ENCODE measurements around the gene FCN3. TPM values are rescaled to one million over a fixed set of nuclear protein-coding genes. Genes with fewer than 3 reads are reported as not detected.

Gene FCN3
- total and polyA plus RNA-seq, 2 donors (not counting 1 experiment from before 2014, with no cell fraction given), result not detected

DNA sequence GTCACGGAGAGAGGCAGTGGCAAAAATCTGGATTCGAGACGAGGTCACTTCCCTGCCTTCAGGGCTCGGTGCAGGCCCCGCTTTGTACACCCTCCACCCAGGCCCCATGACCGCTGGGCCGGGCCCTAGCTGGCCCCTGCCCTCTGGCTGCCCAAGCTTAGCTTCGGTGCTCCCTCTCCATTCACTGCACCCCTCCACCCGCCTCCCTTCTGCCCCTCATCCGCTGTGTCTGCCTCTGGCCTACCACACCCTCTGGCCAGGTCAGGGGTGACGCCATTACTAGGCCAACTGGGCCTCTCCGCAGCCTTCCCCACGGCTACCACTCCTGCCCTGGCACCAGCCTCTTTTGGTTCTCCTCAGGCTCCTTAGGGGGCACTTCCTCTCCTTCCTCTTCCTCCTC lies 9.0 kb upstream of the FCN3 start:
- H3K4me1 Mint-ChIP-seq, result peaks cover 12% of the 10 kb centered on the region
- 92% methylated on average over 13 of the region's 13 CpGs for WGBS (ENCODE audit: insufficient coverage)
- ChIA-PET CTCF (interaction anchor here (0.5 to 9.4 kb wide), 7 partner anchors 11 to 383 kb away, joined by 3 to 297 read pairs (median 16); partner anchors contain the start of gene MAP3K6), POLR2A (interaction anchor here (0.7 to 1.3 kb wide), 2 partner anchors 14 to 19 kb away, joined by 4 to 6 read pairs; no protein-coding TSS in a partner anchor)
- H3K27ac Mint-ChIP-seq, result no peak overlapping the region
- DNase-seq (no peak), ATAC-seq (ENCODE audit: low read depth) (no peak)
- Histone ChIP-seq H3K36me3 (replicated peaks in 1 of 2; ENCODE audit: control extremely low read depth in 1 of 2, control insufficient read depth in 1 of 2, extremely low read depth in 1 of 2, insufficient read depth in 2 of 2, low read length in 1 of 2) (no peaks in the 10 kb centered on the region), H3K4me1 (ENCODE audit: control insufficient read depth in 2 of 2, insufficient read depth in 2 of 2, low read length in 2 of 2) (peaks cover 8 to 12% of the 10 kb centered on the region in 2 donors), H2AFZ (ENCODE audit: insufficient read depth, low read depth, low read length, poor library complexity, severe bottlenecking) (no peak overlapping the region), H3K27me3 (replicated peaks in 1 of 4; ENCODE audit: control extremely low read depth in 1 of 4, control insufficient read depth in 3 of 4, insufficient read depth in 4 of 4, low read length in 3 of 4) (no peaks in the 10 kb centered on the region), H3K27ac (ENCODE audit: low read length in 2 of 2) (no peak overlapping the region), H3K9ac (ENCODE audit: low read length) (no peak overlapping the region), H3K79me2 (ENCODE audit: control insufficient read depth, insufficient read depth, low read length) (no peaks in the 10 kb centered on the region), H3K9me3 (ENCODE audit: control extremely low read depth in 1 of 3, control insufficient read depth in 2 of 3, insufficient read depth in 1 of 3, low read length in 2 of 3) (peaks cover 0 to 4% (median 0%) of the 10 kb centered on the region in 3 donors), H4K20me1 (ENCODE audit: control insufficient read depth, insufficient read depth, low read length, poor library complexity, severe bottlenecking) (no peaks in the 10 kb centered on the region), H3K4me3 (ENCODE audit: control extremely low read depth in 1 of 5, extremely low read depth in 1 of 5, insufficient read depth in 1 of 5, low read depth in 2 of 5, low read length in 4 of 5) (no peak overlapping the region), H3K4me2 (replicated peaks; ENCODE audit: low read depth, low read length, poor library complexity, severe bottlenecking) (peak overlapping the region; percentile 42)
- no peak overlapping the region for H3K4me3 Mint-ChIP-seq
- no peak for TF ChIP-seq EZH2 (IDR thresholded peaks at IDR 0.05; ENCODE audit: borderline replicate concordance, insufficient read depth, low read depth, low read length, poor library complexity, severe bottlenecking)
- TF ChIP-seq, protein P1, sequence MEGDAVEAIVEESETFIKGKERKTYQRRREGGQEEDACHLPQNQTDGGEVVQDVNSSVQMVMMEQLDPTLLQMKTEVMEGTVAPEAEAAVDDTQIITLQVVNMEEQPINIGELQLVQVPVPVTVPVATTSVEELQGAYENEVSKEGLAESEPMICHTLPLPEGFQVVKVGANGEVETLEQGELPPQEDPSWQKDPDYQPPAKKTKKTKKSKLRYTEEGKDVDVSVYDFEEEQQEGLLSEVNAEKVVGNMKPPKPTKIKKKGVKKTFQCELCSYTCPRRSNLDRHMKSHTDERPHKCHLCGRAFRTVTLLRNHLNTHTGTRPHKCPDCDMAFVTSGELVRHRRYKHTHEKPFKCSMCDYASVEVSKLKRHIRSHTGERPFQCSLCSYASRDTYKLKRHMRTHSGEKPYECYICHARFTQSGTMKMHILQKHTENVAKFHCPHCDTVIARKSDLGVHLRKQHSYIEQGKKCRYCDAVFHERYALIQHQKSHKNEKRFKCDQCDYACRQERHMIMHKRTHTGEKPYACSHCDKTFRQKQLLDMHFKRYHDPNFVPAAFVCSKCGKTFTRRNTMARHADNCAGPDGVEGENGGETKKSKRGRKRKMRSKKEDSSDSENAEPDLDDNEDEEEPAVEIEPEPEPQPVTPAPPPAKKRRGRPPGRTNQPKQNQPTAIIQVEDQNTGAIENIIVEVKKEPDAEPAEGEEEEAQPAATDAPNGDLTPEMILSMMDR (IDR thresholded peaks at IDR 0.05), result no peak
- intact Hi-C loops (cut with micrococcal nuclease), result no loop called here
- peaks cover 6% of the 10 kb centered on the region for H3K27me3 Mint-ChIP-seq
- H3K9me3 Mint-ChIP-seq (ENCODE audit: insufficient read depth), result no peaks in the 10 kb centered on the region

DNA sequence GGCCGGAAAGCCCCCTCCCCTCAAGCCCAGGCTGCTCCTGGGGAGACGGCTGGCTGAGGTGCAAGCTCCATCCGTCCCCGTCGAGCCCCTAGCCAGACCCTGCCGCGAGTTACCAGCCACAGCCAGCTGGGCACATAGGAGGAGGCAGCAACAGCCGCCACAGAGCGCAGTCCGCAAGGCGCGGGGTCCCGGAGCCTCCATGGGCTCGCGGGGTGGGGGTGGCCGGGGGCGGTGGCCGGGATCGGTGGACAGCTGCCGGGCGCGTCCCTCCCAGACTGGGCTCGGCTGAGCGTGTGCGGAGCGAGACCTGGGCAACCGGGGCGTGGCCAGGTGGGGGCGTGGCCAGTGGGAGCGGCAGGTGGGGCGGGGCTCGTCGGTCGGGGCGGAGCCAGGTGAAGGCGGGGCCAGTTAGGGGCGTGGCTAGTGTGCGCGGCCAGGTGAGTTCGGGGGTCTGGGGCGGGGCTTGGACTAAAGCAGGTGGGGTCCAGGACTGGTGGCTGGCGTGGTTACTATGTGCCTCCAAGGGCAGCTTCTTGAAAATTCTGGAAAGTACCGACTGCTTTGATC lies 8.5 kb upstream of the FCN3 start, which contains the start of gene CD164L2:
TSS of gene CD164L2 (minus strand) at position 295 of the 567 bp plus-strand sequence. CDS start at position 201, 94 bp downstream.
- H4K20me1 ChIP-seq (ENCODE audit: control insufficient read depth, insufficient read depth, low read length, poor library complexity, severe bottlenecking), result no peaks in the 10 kb centered on the region
- Mint-ChIP-seq H3K4me1 (peaks cover 8% of the 10 kb centered on the region), H3K9me3 (ENCODE audit: insufficient read depth) (no peaks in the 10 kb centered on the region), H3K4me3 (no peak within 1 kb of the TSS), H3K27ac (no peak within 1 kb of the TSS), H3K27me3 (peaks cover 4% of the 10 kb centered on the region)
- H3K9ac ChIP-seq (ENCODE audit: low read length), result no peak within 1 kb of the TSS
- CTCF ChIA-PET, result interaction anchor here (0.5 to 9.4 kb wide), 12 partner anchors 12 to 384 kb away, joined by 3 to 135 read pairs (median 4); partner anchors contain the start of gene MAP3K6
- DNase-seq, result no peak
- WGBS (ENCODE audit: insufficient coverage), result 31% methylated on average over 43 of the region's 43 CpGs
- no peak within 1 kb of the TSS for H3K27ac ChIP-seq (ENCODE audit: low read length in 2 of 2)
- ATAC-seq (ENCODE audit: low read depth), result peak; percentile 72
- no peaks in the 10 kb centered on the region for H3K79me2 ChIP-seq (ENCODE audit: control insufficient read depth, insufficient read depth, low read length)
- peak within 1 kb of the TSS; percentile 42 for H3K4me2 ChIP-seq (replicated peaks; ENCODE audit: low read depth, low read length, poor library complexity, severe bottlenecking)
- H3K4me1 ChIP-seq (ENCODE audit: control insufficient read depth in 2 of 2, insufficient read depth in 2 of 2, low read length in 2 of 2), result peaks cover 8 to 12% of the 10 kb centered on the region in 2 donors
- H3K36me3 ChIP-seq (replicated peaks in 1 of 2; ENCODE audit: control extremely low read depth in 1 of 2, control insufficient read depth in 1 of 2, extremely low read depth in 1 of 2, insufficient read depth in 2 of 2, low read length in 1 of 2), result no peaks in the 10 kb centered on the region
- H2AFZ ChIP-seq (ENCODE audit: insufficient read depth, low read depth, low read length, poor library complexity, severe bottlenecking), result no peak within 1 kb of the TSS
- POLR2A ChIA-PET, result interaction anchor here (0.5 to 1.3 kb wide), 2 partner anchors 18 to 156 kb away, joined by 4 to 5 read pairs; no protein-coding TSS in a partner anchor
- intact Hi-C loops (cut with micrococcal nuclease), result no loop called here
- TF ChIP-seq, protein P1 (IDR thresholded peaks at IDR 0.05), result no peak
- no peak for TF ChIP-seq EZH2 (IDR thresholded peaks at IDR 0.05; ENCODE audit: borderline replicate concordance, insufficient read depth, low read depth, low read length, poor library complexity, severe bottlenecking)
- H3K27me3 ChIP-seq (replicated peaks in 1 of 4; ENCODE audit: control extremely low read depth in 1 of 4, control insufficient read depth in 3 of 4, insufficient read depth in 4 of 4, low read length in 3 of 4), result no peaks in the 10 kb centered on the region
- peaks cover 0 to 4% (median 0%) of the 10 kb centered on the region in 3 donors for H3K9me3 ChIP-seq (ENCODE audit: control extremely low read depth in 1 of 3, control insufficient read depth in 2 of 3, insufficient read depth in 1 of 3, low read length in 2 of 3)
- no peak within 1 kb of the TSS for H3K4me3 ChIP-seq (ENCODE audit: control extremely low read depth in 1 of 5, extremely low read depth in 1 of 5, insufficient read depth in 1 of 5, low read depth in 2 of 5, low read length in 4 of 5)
